Subcutaneous adipose tissue (tissue), 4 donors: ENCODE data around the gene CPSF3. TPM values are rescaled to one million over a fixed set of nuclear protein-coding genes. Genes with fewer than 3 reads are reported as not detected.

Source experiments
- total RNA-seq, 4 donors: library from RNA; depleted of rRNA; stranded (reverse); fragments of >200 nt; gene quantifications; one replicate each; pipeline ENCODE4 v1.1.0, GENCODE V29; 2016
- TF ChIP-seq, protein P1 (sequence below): fragments of 450-650 bp; IDR thresholded peaks from one replicate; pipeline ENCODE4 v1.5.1; 2016; ENCODE audit warnings: low read depth, mild to moderate bottlenecking, control low read depth, antibody characterized with exemption, moderate library complexity

Gene CPSF3
- 10 to 100 TPM; 19.2 to 30.3 (median 21.2) TPM for total RNA-seq

DNA sequence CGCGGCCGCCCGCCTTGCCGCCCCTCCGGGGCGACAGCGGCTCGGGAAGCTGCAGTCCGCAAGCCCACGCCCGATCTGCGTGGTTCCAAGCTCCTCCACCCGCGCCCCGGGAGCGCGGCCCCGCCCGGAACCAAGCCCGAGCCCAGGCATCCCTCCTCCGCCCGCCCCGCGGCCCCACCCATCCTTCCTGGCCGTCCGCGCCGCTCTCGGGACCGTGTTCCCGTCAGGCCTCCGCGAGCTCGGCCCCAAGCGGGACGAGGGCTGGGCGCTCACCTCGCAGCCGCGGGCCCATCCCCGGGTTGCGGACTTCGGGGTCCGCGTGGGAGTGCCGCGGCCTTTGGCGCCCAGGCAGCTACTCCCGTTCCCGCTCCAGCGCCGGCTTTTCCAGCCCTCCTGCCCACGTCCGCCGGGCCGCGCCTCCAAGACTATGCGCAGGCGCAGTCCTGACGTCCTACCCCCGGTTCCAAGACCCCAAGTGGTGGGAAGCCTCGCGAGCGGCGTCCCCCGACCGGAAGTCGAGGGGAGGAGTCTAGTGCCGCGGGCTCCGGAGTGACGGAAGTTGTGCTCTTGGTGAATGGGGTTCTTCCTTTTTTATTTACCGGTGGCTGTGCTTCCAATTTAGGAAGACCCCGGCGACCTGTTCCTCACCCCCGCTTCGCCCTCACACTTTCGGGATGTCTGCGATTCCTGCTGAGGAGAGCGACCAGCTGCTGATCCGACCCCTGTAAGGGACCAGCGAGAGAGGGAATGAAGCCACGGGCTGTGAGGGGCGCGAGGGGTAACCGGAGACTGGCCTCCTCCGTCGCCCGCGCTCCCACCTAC is at the start of gene CPSF3, which contains the start of gene ITGB1BP1:
Gene CPSF3, plus strand, starts transcription at position 555 of the 822 bp plus-strand sequence. Its CDS starts 120 bp downstream, at position 675.
Gene ITGB1BP1, minus strand, starts transcription at position 429 of the 822 bp plus-strand sequence. CDS start 4,831 bp downstream, outside the sequence.
- TF ChIP-seq, protein P1, sequence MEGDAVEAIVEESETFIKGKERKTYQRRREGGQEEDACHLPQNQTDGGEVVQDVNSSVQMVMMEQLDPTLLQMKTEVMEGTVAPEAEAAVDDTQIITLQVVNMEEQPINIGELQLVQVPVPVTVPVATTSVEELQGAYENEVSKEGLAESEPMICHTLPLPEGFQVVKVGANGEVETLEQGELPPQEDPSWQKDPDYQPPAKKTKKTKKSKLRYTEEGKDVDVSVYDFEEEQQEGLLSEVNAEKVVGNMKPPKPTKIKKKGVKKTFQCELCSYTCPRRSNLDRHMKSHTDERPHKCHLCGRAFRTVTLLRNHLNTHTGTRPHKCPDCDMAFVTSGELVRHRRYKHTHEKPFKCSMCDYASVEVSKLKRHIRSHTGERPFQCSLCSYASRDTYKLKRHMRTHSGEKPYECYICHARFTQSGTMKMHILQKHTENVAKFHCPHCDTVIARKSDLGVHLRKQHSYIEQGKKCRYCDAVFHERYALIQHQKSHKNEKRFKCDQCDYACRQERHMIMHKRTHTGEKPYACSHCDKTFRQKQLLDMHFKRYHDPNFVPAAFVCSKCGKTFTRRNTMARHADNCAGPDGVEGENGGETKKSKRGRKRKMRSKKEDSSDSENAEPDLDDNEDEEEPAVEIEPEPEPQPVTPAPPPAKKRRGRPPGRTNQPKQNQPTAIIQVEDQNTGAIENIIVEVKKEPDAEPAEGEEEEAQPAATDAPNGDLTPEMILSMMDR: no peak

DNA sequence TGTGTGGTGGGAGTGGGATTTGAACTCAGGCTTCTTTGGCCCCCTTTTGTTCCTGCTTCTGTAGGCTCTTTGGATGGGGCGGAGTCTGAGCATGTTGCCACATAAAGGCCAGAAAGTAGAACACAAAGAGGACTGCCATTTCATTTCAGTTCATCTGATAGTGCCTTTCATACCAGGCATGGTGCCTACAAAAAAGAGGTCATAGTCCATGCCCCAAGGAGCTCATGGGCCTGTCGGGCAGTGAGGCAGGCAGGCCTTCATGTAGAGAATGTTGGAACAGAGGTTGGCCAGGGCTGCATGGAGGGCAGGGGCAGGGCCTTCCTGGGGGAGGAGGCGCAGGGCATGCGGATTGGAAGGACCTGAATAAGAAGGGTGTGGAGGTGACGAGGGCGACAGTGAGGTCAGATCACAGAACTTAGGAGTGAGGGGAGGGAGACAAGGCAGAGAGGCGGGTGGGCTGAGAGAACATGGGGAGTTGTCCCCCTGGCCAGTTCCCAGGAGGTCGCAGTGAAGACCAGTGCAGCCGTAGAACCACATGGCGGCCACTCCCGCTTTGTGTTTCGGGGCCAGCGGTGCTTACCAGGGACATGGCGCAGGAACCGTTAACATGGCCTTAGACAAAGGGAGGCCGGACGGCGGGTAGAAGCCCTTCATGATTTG is 49.3 kb upstream of the CPSF3 start:
- TF ChIP-seq, protein P1: no peak

DNA sequence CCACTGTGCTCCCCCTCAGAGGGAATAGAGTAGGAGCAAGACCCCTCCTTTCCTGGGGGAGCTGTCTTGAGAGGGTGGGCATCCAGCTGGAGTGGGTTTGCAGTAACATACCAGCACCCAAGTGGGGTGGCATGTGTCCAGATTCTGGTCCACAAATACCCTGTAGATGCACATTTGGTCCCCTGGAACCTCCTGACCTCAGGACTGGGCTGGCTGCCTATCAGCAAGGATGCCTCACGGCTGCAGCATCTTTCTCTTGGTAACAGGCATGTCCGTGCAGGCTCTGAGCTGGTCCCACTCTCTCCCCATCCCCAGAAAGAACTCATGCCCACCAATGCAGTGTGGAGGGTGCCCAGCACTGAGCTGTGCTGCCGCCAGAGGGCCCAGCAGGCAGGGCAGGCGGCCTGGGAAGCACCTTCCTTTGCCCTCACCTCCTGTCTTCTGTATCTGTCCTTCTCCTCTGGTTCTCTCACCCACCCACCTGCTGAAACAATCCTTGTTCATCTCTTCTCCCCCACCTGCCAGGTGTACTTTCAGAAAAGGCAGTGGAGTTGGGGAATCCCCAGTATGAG is 47.5 kb upstream of the CPSF3 start:
- TF ChIP-seq, protein P1: no peak

DNA sequence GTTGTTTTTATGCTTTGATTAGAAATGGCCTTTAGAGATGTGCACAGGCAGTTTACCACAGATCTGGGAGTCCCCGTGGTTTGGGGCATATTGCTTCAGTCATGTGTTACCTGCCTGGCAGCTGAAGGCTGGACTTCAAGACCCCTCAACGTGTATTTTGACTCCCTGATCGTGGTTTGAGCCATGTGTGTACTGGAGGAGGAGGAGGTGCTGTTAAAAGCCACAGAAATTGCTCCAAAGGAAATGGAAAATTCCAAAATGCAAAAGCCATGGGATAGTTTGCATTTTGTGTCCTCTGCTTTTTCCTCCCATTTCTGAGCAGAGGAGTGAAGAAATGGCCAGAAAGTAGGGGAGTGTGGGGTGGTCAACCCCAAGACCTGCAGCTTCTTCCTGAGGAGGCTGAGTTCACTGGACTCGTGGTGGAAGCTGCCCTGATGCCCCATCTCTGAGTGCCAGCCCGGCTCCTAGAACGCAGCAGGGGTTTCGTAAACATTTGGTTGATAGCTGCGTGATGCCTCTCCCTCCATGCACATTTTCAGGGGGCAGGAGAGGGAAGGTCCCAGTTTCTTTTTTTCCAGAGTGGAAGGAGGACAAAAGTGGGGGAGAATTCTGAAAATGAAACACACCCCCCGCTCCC is 45.9 kb upstream of the CPSF3 start:
- TF ChIP-seq, protein P1: no peak

DNA sequence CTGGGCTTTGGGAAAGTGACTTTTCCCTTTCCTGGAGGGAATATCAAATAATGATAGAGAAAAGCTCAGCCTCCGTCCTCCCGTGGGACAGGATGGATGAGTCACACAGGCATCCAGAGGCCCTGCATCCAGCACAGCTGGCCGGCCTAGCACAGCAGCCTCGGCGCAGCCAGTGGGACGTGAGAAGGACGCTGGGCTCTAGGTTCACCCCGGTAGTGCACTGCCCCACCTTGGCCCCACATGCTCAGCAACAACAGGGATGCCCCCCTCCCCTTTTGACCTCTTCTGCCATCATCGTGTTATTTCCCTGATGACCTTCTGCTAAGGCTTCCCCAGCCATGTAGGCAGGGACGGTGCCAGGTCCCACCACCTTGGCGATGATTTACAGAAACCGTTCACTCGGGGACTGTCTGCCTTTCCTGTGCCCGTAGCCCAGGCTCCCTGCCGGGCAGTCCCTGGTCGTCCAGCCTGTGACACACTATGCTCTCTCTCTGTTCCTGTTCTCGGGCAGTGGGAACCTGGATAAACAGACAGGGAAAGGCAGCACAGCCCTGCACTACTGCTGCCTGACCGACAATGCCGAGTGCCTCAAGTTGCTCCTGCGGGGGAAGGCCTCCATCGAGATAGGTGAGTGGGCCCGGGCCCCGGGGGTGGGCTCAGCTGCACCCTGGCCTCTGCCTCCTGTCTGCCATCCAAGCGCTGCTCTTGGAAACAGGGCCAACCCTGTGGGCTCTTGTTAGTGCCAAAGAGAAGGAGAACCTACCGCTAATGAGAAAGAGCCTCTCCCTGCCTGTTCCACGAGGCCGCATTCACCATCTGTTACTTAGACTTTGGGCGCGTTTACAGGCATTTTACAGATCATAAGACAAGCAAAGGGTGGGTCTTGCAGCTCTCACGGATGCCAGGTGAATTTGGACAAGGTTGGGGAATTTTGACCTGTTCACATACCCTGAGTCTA is 44.7 kb upstream of the CPSF3 start:
- TF ChIP-seq, protein P1: no peak

DNA sequence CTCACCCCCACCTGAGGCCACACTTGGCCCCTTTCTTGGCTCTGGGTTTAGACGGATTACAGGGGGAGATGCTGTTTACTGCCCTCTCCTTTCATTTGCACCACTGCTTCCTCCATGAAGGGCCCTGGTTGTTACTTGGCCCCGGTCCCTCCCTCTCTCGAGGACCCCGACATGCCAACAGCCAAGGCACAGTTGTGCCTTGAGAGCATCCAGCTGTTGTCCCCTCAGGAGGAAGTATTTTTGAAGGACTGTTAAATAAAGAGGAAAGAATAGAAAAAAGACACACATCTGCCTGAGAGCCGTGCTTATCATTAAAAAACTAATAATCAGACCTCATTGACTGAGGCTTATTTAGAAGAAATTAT is 44.1 kb upstream of the CPSF3 start:
- TF ChIP-seq, protein P1: no peak
